Measurements from ENCODE around the gene ZNF511.

- TF ChIP-seq EZH2 (IDR thresholded peaks at IDR 0.05; ENCODE audit: insufficient read depth, poor library complexity, severe bottlenecking) = no peak
- TF ChIP-seq EZH2phosphoT487 (IDR thresholded peaks at IDR 0.05; ENCODE audit: insufficient read depth, low read depth) = no peak
Measured at GRCh38 chr10:133332936-133333699, 24.4 kb downstream of the ZNF511 start.

All from GM23248 (cell line).